ENCODE measurements around the gene USP5. TPM values are rescaled to one million over a fixed set of nuclear protein-coding genes. Genes with fewer than 3 reads are reported as not detected.

Gene USP5
- total RNA-seq, 1 donor from 2014 or later = 172 TPM

- Mint-ChIP-seq H3K36me3 (ENCODE audit: low read depth) (peaks cover 5% of the 10 kb centered on the region), H3K4me3 (peak overlapping the region; percentile 79), H3K9me3 (no peaks in the 10 kb centered on the region), H3K4me1 (peaks cover 73% of the 10 kb centered on the region), H3K27ac (ENCODE audit: unreplicated experiment) (no peak overlapping the region), H3K27me3 (ENCODE audit: low read depth) (peaks cover 9% of the 10 kb centered on the region)
- no peak for TF ChIP-seq CTCF (conservative IDR thresholded peaks at IDR 0.05)
- no peak for DNase-seq (ENCODE audit: low read depth, low spot score)
Observed at GRCh38 chr12:6823182-6824084, 28.5 kb upstream of the USP5 start.

- H3K36me3 Mint-ChIP-seq (ENCODE audit: low read depth) = peaks cover 5% of the 10 kb centered on the region
Observed at GRCh38 chr12:6824085-6824775, 27.7 kb upstream of the USP5 start.

GRCh38 chr12:6824901-6825381 lies 27.0 kb upstream of the USP5 start:
- H3K36me3 Mint-ChIP-seq (ENCODE audit: low read depth) = peaks cover 5% of the 10 kb centered on the region
- TF ChIP-seq CTCF (conservative IDR thresholded peaks at IDR 0.05) = no peak
- no peaks in the 10 kb centered on the region for H3K9me3 Mint-ChIP-seq
- no peak overlapping the region for H3K27ac Mint-ChIP-seq (ENCODE audit: unreplicated experiment)
- H3K27me3 Mint-ChIP-seq (ENCODE audit: low read depth) = peaks cover 9% of the 10 kb centered on the region
- no peak for DNase-seq (ENCODE audit: low read depth, low spot score)
- H3K4me1 Mint-ChIP-seq = peaks cover 69% of the 10 kb centered on the region
- peak overlapping the region; percentile 77 for H3K4me3 Mint-ChIP-seq

More at GRCh38 chr12:6824085-6824775, 27.7 kb upstream of the USP5 start:
- no peak for DNase-seq (ENCODE audit: low read depth, low spot score)
- H3K27me3 Mint-ChIP-seq (ENCODE audit: low read depth) = peaks cover 9% of the 10 kb centered on the region
- H3K4me1 Mint-ChIP-seq = peaks cover 69% of the 10 kb centered on the region
- H3K27ac Mint-ChIP-seq (ENCODE audit: unreplicated experiment) = no peak overlapping the region
- peak overlapping the region; percentile 79 for H3K4me3 Mint-ChIP-seq
- no peak for TF ChIP-seq CTCF (conservative IDR thresholded peaks at IDR 0.05)
- no peaks in the 10 kb centered on the region for H3K9me3 Mint-ChIP-seq

- no peaks in the 10 kb centered on the region for H3K9me3 Mint-ChIP-seq
- peaks cover 9% of the 10 kb centered on the region for H3K27me3 Mint-ChIP-seq (ENCODE audit: low read depth)
- H3K36me3 Mint-ChIP-seq (ENCODE audit: low read depth) = peaks cover 5% of the 10 kb centered on the region
- H3K4me3 Mint-ChIP-seq = peak overlapping the region; percentile 77
- DNase-seq (ENCODE audit: low read depth, low spot score) = peak; percentile 96
- H3K4me1 Mint-ChIP-seq = peaks cover 65% of the 10 kb centered on the region
- TF ChIP-seq CTCF (conservative IDR thresholded peaks at IDR 0.05) = peak; percentile 99
- H3K27ac Mint-ChIP-seq (ENCODE audit: unreplicated experiment) = no peak overlapping the region
Observed at GRCh38 chr12:6825398-6826124, 26.4 kb upstream of the USP5 start.

- peak overlapping the region; percentile 77 for H3K4me3 Mint-ChIP-seq
- H3K27ac Mint-ChIP-seq (ENCODE audit: unreplicated experiment) = no peak overlapping the region
- H3K27me3 Mint-ChIP-seq (ENCODE audit: low read depth) = peaks cover 9% of the 10 kb centered on the region
- no peaks in the 10 kb centered on the region for H3K9me3 Mint-ChIP-seq
- peaks cover 7% of the 10 kb centered on the region for H3K36me3 Mint-ChIP-seq (ENCODE audit: low read depth)
- no peak for DNase-seq (ENCODE audit: low read depth, low spot score)
- TF ChIP-seq CTCF (conservative IDR thresholded peaks at IDR 0.05) = no peak
- H3K4me1 Mint-ChIP-seq = peaks cover 63% of the 10 kb centered on the region
Observed at GRCh38 chr12:6826125-6826733, 25.7 kb upstream of the USP5 start.

Measured in neural crest cell (in vitro differentiated cells).